Stimulated activated CD8-positive, alpha-beta memory T cell treated with anti-CD3 and anti-CD28 coated beads, Interleukin-12 subunit alpha, Interleukin-12 subunit beta, amount 100 ng/mL, for 24 hours (primary cell): ENCODE results near the gene TMEM88.

Source experiments
- DNase-seq: peaks from one replicate; pipeline ENCODE4 v3.0.0-alpha.2; 2020; ENCODE audit errors: extremely low read depth

TMEM88 gene

GRCh38 chr17:7884581-7885366 lies 29.9 kb downstream of the TMEM88 start:
- DNase-seq, result no peak

DNA sequence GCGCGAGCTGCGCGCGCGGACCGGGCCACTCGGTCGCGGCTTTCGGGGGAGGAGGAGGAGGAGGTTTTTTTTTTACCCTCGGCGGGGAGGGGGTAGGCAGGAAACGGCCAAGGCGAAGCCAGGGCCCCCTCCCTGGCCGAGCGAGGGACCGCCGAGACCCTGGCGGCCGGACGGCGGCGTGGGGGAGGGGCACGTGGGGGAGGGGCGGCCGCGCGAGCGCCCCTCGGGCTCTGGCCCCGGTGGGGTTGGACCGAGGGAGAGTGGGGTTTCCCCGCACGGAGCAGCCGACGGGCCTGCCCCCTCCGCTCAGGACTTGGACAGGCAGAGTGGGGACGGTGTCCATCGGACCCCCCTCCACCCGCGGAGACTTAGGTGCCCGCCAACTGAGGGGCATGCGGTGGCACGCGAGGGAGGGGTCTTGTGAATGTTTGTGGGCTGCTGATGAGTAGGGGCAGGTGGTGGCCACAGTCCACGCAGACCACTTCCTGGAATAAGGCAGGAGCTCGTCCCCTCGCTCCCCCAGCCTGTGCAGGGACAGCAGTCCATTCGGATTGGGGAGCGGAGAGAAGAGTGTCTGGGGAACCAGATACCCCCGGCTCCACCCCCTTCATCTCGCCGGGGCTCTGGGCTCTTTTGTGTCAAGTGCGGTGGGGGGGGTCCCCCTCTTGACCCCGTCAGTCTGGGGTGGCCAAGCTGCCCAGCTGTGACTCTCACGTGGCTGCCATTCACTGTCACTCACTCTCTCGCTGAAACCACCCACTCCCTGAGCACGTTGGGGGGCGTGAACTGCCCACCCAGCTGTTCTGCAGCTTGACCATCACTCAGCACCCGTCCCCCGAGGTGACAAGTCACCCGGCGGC lies 30.7 kb downstream of the TMEM88 start:
- no peak for DNase-seq

GRCh38 chr17:7886227-7887037 lies 31.6 kb downstream of the TMEM88 start:
- no peak for DNase-seq

GRCh38 chr17:7887038-7887481 lies 32.2 kb downstream of the TMEM88 start:
- no peak for DNase-seq

DNA sequence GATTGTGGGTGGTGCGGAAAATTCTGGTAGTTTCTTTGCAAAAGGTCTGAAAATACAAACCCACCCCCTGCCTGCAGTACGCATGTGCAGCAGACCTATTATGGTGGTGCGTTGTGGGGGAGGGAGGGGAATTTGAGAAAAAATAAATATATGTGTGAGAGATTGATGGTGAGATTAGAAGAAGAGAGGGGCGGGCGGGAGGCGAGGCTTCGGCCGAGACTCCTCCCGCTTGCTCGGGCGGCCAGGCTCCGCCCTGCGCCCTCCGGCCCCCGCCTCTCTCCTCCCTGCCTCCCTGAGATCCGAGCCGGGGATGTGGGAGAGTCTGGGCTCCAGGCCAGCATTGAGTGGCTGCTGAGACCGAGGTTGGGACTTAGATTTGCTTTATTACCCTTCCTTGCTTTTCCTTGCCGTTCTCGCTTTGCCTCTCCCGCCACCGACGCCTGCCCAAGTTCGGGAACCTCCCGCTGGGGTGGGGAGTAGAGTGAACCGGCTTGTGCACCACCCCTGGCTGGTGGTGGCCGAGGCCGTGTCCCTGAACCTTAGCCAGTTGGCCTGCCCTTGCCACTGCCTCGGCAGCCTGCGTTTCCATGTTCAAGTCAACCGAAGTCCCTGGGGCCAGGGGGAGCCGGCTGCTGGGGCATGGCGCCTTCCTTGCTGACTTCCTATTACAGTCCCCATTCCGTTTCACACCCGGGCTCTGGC lies 32.8 kb downstream of the TMEM88 start:
- peak; percentile 74 for DNase-seq

- DNase-seq, result no peak
Observed at GRCh38 chr17:7888184-7888920, 33.5 kb downstream of the TMEM88 start, which contains the start of gene CHD3. TSS of gene CHD3 (plus strand) at chr17:7888789. CDS start at chr17:7889001, 212 bp downstream.

DNA sequence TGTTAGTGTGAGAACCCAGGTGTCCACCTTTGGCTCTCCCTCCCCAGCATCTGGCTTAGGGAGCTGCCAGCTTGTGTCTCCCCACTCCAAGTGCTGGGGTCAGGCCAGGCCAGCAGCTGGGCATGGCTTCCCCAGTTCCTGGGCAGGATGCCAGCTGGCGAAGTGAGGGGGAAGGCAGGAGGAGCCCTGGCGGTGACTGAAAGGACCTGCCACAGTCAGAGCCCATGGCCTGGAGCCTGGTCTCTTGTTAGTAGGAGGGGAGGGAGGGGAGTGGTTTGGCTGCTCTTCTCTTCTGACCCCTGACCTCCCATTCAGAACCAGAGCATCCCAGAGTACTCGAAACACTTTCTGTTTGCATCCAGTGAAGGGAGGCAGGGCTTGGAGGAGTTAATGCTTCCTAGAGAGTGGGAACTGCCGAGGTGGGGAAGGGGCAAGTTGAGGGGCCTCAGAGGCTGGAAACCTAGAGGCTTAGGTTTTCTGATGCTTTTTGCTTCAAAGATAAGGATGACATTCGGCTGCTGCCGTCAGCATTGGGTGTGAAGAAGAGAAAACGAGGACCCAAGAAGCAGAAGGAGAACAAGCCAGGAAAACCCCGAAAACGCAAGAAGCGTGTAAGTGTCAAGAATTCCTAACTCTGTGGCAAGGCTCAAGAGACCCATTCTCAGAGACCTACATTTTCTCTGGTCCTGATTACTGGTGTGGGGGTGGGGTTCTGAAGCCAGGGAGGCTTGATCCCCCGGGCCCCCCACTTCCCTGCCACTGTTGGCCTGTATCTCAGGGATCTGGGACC lies 34.5 kb downstream of the TMEM88 start:
- no peak for DNase-seq

DNA sequence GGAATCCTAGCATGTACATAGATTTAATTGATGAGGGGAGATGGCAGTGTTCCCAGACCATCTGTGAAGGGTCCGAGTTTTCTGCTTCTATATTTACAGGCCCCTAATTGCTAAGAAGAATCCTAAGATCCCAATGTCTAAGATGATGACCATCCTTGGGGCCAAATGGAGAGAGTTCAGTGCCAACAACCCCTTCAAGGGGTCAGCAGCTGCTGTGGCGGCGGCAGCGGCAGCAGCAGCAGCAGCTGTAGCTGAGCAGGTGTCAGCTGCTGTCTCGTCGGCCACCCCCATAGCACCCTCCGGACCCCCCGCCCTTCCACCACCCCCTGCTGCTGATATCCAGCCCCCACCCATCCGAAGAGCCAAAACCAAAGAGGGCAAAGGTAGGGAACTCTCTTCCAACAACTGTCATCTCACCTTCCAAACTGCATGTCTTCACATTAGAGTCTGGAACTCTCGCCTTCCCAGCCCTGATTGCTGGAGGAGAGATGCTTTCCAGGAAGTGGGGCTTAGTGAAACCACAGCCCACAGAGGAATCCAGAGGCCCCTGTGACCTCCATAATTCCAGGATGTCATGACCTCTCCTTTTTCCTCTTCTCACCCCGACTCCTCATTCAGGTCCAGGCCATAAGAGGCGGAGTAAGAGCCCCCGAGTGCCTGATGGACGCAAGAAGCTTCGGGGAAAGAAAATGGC lies 38.5 kb downstream of the TMEM88 start:
- DNase-seq, result no peak

DNA sequence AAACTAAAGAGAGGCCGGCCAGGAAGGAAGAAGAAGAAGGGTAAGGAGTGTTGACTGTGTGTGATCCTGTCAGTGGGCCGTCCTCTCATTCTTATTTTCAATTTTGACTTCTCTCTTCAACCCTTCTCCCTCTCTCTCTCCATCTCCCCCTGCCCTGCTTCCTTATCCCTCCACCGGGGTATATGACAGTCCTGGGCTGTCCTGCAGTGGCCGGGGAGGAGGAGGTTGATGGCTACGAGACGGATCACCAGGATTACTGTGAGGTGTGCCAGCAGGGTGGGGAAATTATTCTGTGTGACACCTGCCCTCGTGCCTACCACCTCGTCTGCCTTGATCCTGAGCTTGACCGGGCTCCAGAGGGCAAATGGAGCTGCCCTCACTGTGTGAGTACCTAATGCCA lies 39.4 kb downstream of the TMEM88 start:
- no peak for DNase-seq

- no peak for DNase-seq
Observed at GRCh38 chr17:7894866-7895265, 40.0 kb downstream of the TMEM88 start.

- DNase-seq, result no peak
Observed at GRCh38 chr17:7897090-7897489, 42.2 kb downstream of the TMEM88 start.

DNA sequence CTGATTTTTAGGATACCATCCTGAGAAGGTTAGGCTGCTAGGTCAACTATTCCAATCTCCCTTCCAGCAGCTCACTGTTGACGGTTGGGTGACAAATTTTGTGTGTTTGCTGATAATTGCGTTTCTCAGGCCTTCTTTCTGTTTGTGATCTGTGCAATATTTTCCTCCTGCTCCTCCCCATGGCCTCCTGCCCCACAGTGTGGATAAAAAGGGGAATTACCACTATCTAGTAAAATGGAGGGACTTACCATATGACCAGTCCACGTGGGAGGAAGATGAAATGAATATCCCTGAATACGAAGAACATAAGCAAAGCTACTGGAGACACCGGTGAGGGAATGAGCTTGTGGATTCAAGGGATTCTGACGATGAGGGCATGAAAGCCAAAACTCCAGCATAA lies 42.9 kb downstream of the TMEM88 start:
- DNase-seq, result no peak

DNA sequence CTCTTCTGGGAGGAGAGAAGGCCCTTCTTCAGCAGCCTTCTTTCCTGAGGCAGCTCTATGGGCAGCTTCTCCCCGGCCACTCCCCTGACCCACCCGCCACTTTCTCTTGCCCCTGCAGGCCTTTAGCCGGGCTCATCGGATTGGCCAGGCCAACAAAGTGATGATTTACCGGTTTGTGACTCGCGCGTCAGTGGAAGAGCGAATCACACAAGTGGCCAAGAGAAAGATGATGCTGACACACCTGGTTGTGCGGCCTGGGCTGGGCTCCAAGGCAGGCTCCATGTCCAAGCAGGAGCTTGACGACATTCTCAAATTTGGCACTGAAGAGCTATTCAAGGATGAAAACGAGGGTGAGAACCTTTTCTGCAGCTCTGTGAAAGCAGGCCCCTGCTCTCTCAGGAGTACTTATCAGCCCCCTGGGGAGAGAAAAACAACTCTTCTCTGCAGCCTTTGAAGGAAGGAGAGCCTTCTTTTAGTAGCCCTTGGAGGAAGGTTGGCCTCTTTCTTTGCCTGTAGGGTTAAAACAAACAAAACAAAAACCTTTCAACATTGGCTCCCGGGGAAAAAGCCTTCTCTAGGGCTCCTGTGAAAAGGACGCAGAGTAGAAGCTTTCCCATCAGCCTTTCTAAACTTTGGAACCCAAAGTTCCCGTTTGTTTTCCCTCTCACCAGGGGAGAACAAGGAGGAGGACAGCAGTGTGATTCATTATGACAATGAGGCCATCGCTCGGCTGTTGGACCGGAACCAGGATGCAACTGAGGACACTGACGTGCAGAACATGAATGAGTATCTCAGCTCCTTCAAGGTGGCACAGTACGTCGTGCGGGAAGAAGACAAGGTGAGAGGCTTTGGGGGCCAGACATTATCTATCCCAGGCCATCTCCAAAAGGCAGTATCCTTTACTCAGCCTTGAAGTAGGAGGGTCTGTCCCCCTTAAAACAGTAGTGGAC lies 48.6 kb downstream of the TMEM88 start:
- DNase-seq, result no peak
